A549 (cell line): ENCODE measurements around the gene EFEMP1. TPM values are rescaled to one million over a fixed set of nuclear protein-coding genes. Genes with fewer than 3 reads are reported as not detected.
"Not testable (repeated sequence)": the region's sequence is repeated elsewhere in the genome, so short reads cannot be mapped to it uniquely, and the experiment has no call there.

Experiments
- ATAC-seq, 2 experiments: fragments of 200-7000 bp in 1 of 2; fragments of >200 bp in 1 of 2; cut with Nextera tagmentation in 1 of 2; cut with Tn5 transposase in 1 of 2; 3 replicates each; pipeline versions ENCODE4 v1.8.0 to v1.9.1; 2018 to 2020; ENCODE audit warnings: mild to moderate bottlenecking in 1 of 2, moderate library complexity in 1 of 2
- CTCF ChIA-PET: fragments of 300-600 bp; sonication (Branson Sonifier 250); formaldehyde crosslinking; extraction: SDS; loops from one replicate; lab custom pipeline; 2021; ENCODE audit warnings: antibody characterized with exemption, inconsistent platforms; lab: Yijun Ruan, JAX
- POLR2A ChIA-PET: fragments of 350-600 bp; formaldehyde crosslinking; extraction: SDS; loops from one replicate; lab custom pipeline; 2021; ENCODE audit warnings: antibody characterized with exemption, inconsistent platforms; lab: Yijun Ruan, JAX
- DNase-seq, 2 experiments: peaks; one replicate each; pipeline versions ENCODE4 v3.0.0 to v3.0.0-alpha.2; 2011 to 2016; ENCODE audit warnings: low read depth in 1 of 2, low spot score in 1 of 2
- FAIRE-seq: peaks from 2 replicates; lab custom pipeline; 2011; peaks lifted over from hg19 to GRCh38; lab: Jason Lieb, UNC
- H3K27ac ChIP-seq, 2 experiments: fragments of >200 bp; sonication (Bioruptor Twin); formaldehyde crosslinking; 3 replicates each; pipeline ENCODE4 v1.5.1; 2016 to 2017
- H3K4me1 ChIP-seq: fragments of >200 bp; sonication (Bioruptor Twin); formaldehyde crosslinking; 3 replicates; pipeline ENCODE4 v1.6.1; 2016
- H3K4me2 ChIP-seq: fragments of >200 bp; sonication (Bioruptor Twin); formaldehyde crosslinking; 3 replicates; pipeline ENCODE4 v1.6.1; 2016
- H3K4me3 ChIP-seq: fragments of >200 bp; sonication (Bioruptor Twin); formaldehyde crosslinking; 3 replicates; pipeline ENCODE4 v1.5.1; 2016
- H3K9me3 ChIP-seq: fragments of >200 bp; sonication (Bioruptor Twin); formaldehyde crosslinking; 3 replicates; pipeline ENCODE4 v1.6.1; 2016
- EHMT2 ChIP-seq: fragments of 200-600 bp; sonication (generic); IDR thresholded peaks from 2 replicates; pipeline ENCODE4 v1.6.1; 2016; ENCODE audit warnings: antibody characterized with exemption, low read depth, mild to moderate bottlenecking, moderate library complexity
- ESRRA ChIP-seq: fragments of 150-350 bp; IDR thresholded peaks from 2 replicates; pipeline ENCODE4 v1.6.1; 2014; ENCODE audit warnings: mild to moderate bottlenecking, low read length, borderline replicate concordance
- FOSL2 ChIP-seq, 2 experiments: fragments of 450-650 bp in 1 of 2; fragments of >200 bp in 1 of 2; sonication (Bioruptor Twin) in 1 of 2; formaldehyde crosslinking; IDR thresholded peaks; 2 replicates each; pipeline versions ENCODE4 v1.5.0 to v1.6.1; 2016 to 2020; ENCODE audit warnings: mild to moderate bottlenecking in 1 of 2, moderate library complexity in 1 of 2
- FOXS1 ChIP-seq: fragments of 250-450 bp; sonication (Bioruptor Pico); IDR thresholded peaks from 2 replicates; pipeline ENCODE4 v1.5.0; 2020; ENCODE audit warnings: mild to moderate bottlenecking, moderate library complexity
- HEYL ChIP-seq: fragments of 250-450 bp; sonication (Bioruptor Pico); IDR thresholded peaks from 2 replicates; pipeline ENCODE4 v1.8.0; 2021; ENCODE audit warnings: mild to moderate bottlenecking, moderate library complexity
- HOXA7 ChIP-seq: fragments of 250-450 bp; sonication (Bioruptor Pico); IDR thresholded peaks from 2 replicates; pipeline ENCODE4 v1.5.0; 2020; ENCODE audit warnings: mild to moderate bottlenecking, moderate library complexity
- JUNB ChIP-seq: fragments of >200 bp; sonication (Bioruptor Twin); formaldehyde crosslinking; IDR thresholded peaks from 2 replicates; pipeline ENCODE4 v1.6.1; 2016
- KDM1A ChIP-seq: fragments of 200-600 bp; sonication (generic); IDR thresholded peaks from 2 replicates; pipeline ENCODE4 v1.6.1; 2016; ENCODE audit warnings: low read depth, mild to moderate bottlenecking
- MAFK ChIP-seq: fragments of 450-650 bp; IDR thresholded peaks from 2 replicates; pipeline ENCODE4 v1.6.1; 2014; ENCODE audit not compliant: partially characterized antibody
- WGBS: methylation state at CpG from one replicate; pipeline ENCODE4 v1.1.6; 2017; ENCODE audit errors: missing lambda C conversion rate; 5-methylcytosine and 5-hydroxymethylcytosine counted together
- polyA plus RNA-seq, 4 experiments: library from polyadenylated mRNA; depleted of rRNA in 3 of 4; stranded (reverse); fragments of >200 nt; fragmentation: RNase III in 1 of 4; extraction: RNeasy Plus Mini Kit Qiagen cat#74134 plus additional on column Dnase treatment in 1 of 4; gene quantifications; 2 replicates in 3 of 4; 3 replicates in 1 of 4; pipeline ENCODE4 v1.2.3, GENCODE V29; 2011 to 2017
- TF ChIP-seq, protein P1 (sequence below): IDR thresholded peaks from 2 replicates; pipeline ENCODE4 v1.6.1; 2012
- TF ChIP-seq, protein P2 (sequence below): fragments of >200 bp; sonication (Bioruptor Twin); formaldehyde crosslinking; IDR thresholded peaks from 3 replicates; pipeline ENCODE4 v1.5.1; 2016
- TF ChIP-seq, protein P3 (sequence below): fragments of 450-650 bp; IDR thresholded peaks from 2 replicates; pipeline ENCODE4 v1.6.1; 2014; ENCODE audit warnings: antibody characterized with exemption

EFEMP1 gene
- polyA plus RNA-seq, 2 of the 4 experiments (the other 2 are of a cell fraction): 48.5 to 59.2 TPM

DNA sequence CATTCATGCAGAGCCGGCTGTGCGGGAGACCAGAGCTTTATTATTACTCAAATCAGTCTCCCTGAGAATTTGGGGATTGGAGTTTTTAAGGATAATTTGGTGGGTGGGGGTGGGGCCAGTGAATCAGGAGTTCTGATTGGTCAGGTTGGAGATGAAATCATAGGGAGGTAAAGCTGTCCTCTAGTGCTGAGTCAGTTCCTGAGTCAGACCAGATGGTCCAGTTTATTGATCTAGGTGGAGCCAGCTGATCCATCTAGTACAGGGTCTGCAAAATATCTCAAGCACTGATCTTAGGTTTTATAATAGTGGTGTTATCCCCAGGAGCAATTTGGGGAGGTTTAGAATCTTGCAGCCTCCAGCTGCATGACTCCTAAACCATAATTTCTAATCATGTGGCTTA lies 96.2 kb downstream of the EFEMP1 start:
- POLR2A ChIA-PET: not testable (repeated sequence)
- TF ChIP-seq MAFK: peak; percentile 55

DNA sequence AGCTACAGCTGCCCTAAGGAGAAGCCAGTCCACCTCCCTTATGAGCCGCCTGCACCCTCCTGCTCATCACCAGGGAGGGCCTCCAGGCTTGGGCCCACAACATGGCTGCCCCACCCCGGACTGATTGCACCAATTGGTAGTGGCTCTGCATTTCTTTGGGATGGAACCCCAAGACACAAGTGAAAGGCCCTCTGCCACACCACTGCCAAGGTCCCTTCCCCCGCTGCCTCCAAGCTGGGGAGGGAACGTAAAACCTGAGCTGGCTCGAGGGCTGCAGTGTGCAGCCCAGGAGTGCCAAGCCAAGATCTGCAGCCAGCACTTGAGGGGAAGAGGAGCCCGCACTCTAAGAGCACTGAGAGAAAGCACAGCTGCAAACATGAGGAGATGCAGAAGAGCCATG lies 97.3 kb downstream of the EFEMP1 start:
- no peak for FAIRE-seq
- POLR2A ChIA-PET: no interaction called here
- H3K9me3 ChIP-seq: no peaks in the 10 kb centered on the region
- TF ChIP-seq KDM1A: no peak
- TF ChIP-seq HOXA7 (CRISPR knock-in tag): no peak
- no peak for TF ChIP-seq FOXS1 (CRISPR knock-in tag)
- TF ChIP-seq, protein P1, sequence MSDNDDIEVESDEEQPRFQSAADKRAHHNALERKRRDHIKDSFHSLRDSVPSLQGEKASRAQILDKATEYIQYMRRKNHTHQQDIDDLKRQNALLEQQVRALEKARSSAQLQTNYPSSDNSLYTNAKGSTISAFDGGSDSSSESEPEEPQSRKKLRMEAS: no peak
- no peak for TF ChIP-seq EHMT2
- no peak for TF ChIP-seq HEYL (CRISPR knock-in tag)
- TF ChIP-seq, protein P2, sequence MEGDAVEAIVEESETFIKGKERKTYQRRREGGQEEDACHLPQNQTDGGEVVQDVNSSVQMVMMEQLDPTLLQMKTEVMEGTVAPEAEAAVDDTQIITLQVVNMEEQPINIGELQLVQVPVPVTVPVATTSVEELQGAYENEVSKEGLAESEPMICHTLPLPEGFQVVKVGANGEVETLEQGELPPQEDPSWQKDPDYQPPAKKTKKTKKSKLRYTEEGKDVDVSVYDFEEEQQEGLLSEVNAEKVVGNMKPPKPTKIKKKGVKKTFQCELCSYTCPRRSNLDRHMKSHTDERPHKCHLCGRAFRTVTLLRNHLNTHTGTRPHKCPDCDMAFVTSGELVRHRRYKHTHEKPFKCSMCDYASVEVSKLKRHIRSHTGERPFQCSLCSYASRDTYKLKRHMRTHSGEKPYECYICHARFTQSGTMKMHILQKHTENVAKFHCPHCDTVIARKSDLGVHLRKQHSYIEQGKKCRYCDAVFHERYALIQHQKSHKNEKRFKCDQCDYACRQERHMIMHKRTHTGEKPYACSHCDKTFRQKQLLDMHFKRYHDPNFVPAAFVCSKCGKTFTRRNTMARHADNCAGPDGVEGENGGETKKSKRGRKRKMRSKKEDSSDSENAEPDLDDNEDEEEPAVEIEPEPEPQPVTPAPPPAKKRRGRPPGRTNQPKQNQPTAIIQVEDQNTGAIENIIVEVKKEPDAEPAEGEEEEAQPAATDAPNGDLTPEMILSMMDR: no peak
- TF ChIP-seq, all 56 proteins: peak for 0
- no peak for DNase-seq
- Histone ChIP-seq H3K4me2 (no peak overlapping the region), H3K27ac (peak overlapping the region in 1 of 2 experiments; percentile 34; a peak in 1 of 6 replicates), H3K4me1 (peaks cover 20% of the 10 kb centered on the region), H3K4me3 (no peak overlapping the region)
- WGBS: 92% methylated on average over 6 of the region's 6 CpGs
- CTCF ChIA-PET: interaction anchor here (0.6 to 3.6 kb wide), 4 partner anchors 25 to 135 kb away, joined by 3 to 11 read pairs (median 4); no protein-coding TSS in a partner anchor
- ATAC-seq: no peak

More for the DNA sequence above, 96.2 kb downstream of the EFEMP1 start:
- H3K4me3 ChIP-seq, H3K9me3 ChIP-seq, FAIRE-seq: not testable (repeated sequence)
- 91% methylated on average over 2 of the region's 2 CpGs for WGBS
- ATAC-seq (peak; percentile 70 to 74; a peak in 3 of 6 replicates), DNase-seq (peak in 1 of 2 experiments; percentile 30)
- H3K4me2 ChIP-seq: peak overlapping the region; percentile 9; the same call in 2 of the 3 replicates
- peak overlapping the region; percentile 3 to 70; a peak in 4 of 6 replicates for H3K27ac ChIP-seq
- peaks cover 19% of the 10 kb centered on the region for H3K4me1 ChIP-seq
- CTCF ChIA-PET: interaction anchor here (0.6 to 1.3 kb wide), 5 partner anchors 9 to 161 kb away, joined by 3 read pairs; no protein-coding TSS in a partner anchor

DNA sequence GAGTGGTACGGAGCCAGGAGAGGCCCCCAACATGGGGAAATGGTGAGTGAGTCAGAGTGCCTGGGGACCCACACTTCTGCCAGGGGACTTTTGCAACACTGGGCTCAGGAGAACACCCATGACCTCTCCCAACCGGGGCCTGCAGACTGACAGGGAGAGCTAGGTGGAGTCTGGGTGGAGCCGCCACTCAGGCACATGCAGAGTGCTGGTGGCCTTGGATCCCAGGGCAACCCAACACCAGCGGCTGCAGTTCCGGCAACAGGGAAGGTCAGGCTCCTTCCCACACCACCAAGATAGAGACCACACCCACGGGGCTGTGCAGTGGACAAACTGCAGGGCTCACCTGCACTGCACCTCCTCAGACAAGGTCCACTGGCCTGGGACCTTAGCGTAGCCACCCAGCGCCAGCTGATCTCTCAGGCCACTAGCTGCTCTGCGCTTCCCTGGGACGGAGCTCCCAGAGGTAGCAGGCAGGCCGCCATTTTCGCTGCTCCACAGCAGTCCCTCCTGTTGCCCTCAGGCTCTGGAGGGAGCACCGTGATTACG lies 99.0 kb downstream of the EFEMP1 start:
- Histone ChIP-seq H3K4me1 (peaks cover 20% of the 10 kb centered on the region), H3K4me2 (no peak overlapping the region), H3K4me3 (no peak overlapping the region), H3K9me3 (no peaks in the 10 kb centered on the region)
- ATAC-seq (peak; percentile 42 to 49; a peak in 3 of 6 replicates), DNase-seq (no peak), FAIRE-seq (no peak)
- ChIA-PET CTCF (interaction anchor here (0.6 to 3.6 kb wide), 4 partner anchors 15 to 180 kb away, joined by 3 to 11 read pairs (median 4); no protein-coding TSS in a partner anchor), POLR2A (no interaction called here)
- TF ChIP-seq ESRRA (no peak), HOXA7 (CRISPR knock-in tag) (no peak), FOSL2 (IDR thresholded peaks at IDR 0.05) (no peak), FOSL2 (CRISPR knock-in tag; IDR thresholded peaks at IDR 0.05) (no peak), JUNB (no peak)
- TF ChIP-seq, protein P3, sequence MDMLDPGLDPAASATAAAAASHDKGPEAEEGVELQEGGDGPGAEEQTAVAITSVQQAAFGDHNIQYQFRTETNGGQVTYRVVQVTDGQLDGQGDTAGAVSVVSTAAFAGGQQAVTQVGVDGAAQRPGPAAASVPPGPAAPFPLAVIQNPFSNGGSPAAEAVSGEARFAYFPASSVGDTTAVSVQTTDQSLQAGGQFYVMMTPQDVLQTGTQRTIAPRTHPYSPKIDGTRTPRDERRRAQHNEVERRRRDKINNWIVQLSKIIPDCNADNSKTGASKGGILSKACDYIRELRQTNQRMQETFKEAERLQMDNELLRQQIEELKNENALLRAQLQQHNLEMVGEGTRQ: no peak
- TF ChIP-seq, all 56 proteins: peak for 0
- peak overlapping the region in 1 of 2 experiments; percentile 29; a peak in 2 of 6 replicates for H3K27ac ChIP-seq
- 99% methylated on average over 12 of the region's 14 CpGs for WGBS

Other genes with a start within 250 kb of the EFEMP1 start
- gene PNPT1, start 229.9 kb downstream of the EFEMP1 start, polyA plus RNA-seq (2011; rRNA removed): 58.3 and 65.9 TPM in 2 replicates
- gene PNPT1, start 229.9 kb downstream of the EFEMP1 start, polyA plus RNA-seq (2017; fragmentation: RNase III; extraction: RNeasy Plus Mini Kit Qiagen cat#74134 plus additional on column Dnase treatment): 48.4 to 63.6 TPM (median 49.6 TPM) in 3 replicates